GM19099 (cell line): Measurements from ENCODE around the gene RPS21.

Experiments
- POLR2A ChIP-seq: IDR thresholded peaks from 3 replicates; pipeline ENCODE4 v1.6.1; 2011; ENCODE audit warnings: low read depth; ENCODE audit not compliant: insufficient read length; ENCODE audit errors: extremely low read depth

RPS21 gene

DNA sequence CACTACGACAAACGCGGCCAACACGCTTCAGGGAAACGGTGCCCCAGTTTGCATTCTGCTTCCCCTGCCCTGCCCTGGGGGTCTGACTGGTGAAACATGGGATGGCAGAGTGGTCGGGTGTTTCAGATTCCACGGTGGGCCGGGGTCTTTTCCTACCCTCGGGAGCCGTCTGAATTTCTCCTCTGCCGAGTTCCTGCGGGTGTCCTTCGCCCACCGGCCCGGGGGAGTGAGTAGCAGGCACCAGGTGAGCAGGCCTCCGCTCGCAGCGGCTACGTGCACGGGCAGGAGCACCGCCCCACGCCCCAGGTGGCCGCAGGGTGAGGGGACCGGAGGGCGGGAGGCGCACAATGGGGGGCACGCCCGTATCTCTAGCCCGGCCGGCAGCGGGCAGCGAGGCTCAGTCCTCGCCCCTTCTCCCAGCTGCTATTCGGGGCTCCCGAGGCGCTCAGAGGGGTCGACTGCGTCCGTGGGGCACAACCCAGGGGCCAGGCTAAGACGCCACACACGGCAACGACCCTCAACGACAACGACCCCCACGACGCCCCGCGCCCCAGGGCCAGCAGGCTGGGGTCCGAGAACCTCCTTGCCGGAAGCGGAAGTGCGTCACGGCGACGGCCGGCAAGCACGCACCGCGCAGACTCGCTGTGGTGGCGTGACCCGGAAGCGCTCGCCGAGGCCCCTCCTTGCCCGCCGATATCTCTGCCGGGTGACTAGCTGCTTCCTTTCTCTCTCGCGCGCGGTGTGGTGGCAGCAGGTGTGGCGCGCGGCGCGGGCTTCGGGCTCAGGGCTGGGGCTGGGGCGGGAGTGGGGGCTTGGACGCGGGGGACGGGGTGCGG, at the start of gene RPS21:
Gene RPS21 (plus strand): TSS at position 721 of the 836 bp plus-strand sequence. CDS start 236 bp downstream, outside the sequence.
- peak; percentile 95 for TF ChIP-seq POLR2A

DNA sequence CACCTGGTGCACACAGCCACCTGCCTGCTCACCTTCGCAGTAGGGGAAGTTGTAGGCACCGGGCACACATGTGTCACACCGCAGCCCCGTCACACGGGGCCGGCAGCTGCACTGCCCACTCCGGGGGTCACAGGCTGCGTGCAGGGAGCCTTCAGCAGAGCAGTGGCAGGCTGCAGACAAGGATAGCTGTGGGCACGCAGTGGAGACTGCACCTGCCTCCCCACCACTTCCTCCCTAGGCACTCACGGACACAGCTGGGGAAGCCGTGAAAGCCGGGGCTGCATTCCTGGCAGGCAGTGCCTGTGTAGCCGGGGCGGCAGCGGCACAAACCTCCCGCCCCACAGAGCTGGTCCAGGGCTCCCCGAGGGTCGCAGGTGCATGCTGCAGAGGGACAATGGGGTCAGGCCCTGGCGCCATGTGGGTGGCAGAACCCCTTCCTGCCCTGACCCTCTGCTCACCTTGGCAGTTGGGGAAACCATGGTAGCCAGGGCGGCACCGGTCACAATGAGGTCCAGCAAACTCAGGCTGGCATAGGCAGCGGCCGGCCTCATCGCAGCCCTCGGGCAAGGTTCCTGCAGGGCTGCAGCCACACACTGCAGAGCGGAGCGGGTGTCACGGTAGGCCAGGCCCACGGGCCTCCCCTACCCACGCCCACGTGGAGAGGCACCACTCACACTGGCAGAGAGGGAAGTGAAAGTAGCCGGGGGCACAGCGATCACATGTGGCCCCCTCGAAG, 49.2 kb upstream of the RPS21 start:
- peak; percentile 37 for TF ChIP-seq POLR2A

GRCh38 chr20:62338294-62338620, 48.6 kb upstream of the RPS21 start:
- TF ChIP-seq POLR2A = no peak

DNA sequence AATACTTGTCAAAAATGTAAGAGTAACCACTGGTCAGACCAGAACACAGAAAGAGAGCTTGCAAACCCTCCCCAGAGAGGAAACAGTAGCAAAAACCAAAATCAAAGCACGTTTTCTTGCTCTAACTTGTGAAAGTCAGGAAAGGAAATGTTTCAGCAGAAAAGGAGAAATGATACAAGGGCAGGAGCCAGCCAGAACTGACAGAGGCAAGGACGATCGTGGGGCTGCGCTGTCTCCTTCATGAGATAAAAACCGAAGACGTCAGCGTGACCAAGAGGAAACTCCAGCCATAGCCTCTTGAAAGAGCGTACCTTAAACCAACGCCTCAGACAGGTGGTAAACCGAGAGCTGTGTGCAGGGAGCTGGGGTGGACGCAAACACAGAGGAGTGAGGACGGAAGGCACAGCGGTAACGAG, 47.2 kb upstream of the RPS21 start:
- no peak for TF ChIP-seq POLR2A

GRCh38 chr20:62342910-62343309, 44.0 kb upstream of the RPS21 start:
- TF ChIP-seq POLR2A = no peak

- no peak for TF ChIP-seq POLR2A
Measured at GRCh38 chr20:62344092-62344491, 42.8 kb upstream of the RPS21 start.

DNA sequence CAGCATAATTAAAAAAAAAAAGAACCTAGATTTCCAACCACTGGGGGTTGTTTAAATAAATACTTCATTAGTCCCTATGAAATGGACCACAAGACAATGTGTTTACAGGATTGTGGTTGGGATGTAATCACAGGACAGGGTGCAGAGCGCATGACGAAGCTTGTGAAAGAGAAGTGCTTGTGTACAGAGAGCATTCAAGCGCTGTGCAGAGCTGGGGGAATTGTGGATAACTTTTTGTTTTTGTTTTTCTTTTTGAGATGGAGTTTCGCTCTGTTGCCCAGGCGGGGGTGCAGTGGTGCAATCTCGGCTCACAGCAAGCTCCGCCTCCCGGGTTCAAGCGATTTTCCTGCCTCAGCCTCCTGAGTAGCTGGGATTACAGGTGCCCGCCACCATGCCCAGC, 42.1 kb upstream of the RPS21 start:
- no peak for TF ChIP-seq POLR2A

DNA sequence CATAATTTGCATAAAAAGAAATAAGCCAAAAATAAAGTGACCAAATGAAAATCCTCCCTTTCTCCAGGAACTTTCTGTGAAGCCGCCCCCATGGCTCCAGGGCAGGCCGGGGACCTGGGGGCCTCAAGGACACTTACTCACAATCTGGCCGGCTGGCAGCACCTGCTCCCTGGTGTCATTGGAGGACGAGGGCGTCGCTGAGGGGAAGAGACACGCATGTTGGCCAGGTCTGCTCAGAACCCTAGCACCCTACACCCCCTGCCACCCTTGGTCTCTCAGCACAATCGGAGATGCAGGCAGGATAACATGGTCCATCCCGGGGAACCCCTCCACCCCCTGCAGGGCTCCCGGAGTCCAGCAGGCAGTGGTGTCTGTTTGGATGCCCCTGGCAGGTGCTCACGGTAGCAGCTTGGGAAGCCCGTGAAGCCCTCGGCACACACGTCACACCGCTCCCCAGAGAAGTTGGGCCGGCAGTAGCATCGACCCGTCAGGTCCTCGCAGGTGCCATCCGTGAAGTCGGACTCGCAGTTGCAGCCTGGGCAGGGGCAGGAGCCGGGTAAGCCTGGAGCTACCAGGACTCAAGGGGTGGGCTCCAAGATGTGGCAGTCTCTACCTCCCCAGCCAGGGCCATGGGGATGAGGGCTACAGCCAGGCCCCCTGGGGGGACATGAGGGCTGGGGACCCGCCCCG, 41.1 kb upstream of the RPS21 start:
- no peak for TF ChIP-seq POLR2A

- TF ChIP-seq POLR2A = no peak
Measured at GRCh38 chr20:62346398-62347150, 40.3 kb upstream of the RPS21 start.

DNA sequence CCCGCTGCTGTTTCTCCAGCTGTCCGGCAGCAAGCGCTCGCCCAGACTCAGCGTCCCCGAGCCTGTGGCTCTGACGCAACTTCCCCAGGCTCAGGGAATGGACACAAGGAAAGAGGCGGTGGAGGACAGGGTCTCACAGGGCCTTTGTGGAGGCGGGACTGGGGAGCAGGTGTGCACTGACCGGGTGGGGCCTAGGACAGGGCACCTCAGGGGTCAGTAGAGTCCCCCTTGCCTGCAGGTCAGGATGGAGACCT, 39.8 kb upstream of the RPS21 start:
- TF ChIP-seq POLR2A = no peak

DNA sequence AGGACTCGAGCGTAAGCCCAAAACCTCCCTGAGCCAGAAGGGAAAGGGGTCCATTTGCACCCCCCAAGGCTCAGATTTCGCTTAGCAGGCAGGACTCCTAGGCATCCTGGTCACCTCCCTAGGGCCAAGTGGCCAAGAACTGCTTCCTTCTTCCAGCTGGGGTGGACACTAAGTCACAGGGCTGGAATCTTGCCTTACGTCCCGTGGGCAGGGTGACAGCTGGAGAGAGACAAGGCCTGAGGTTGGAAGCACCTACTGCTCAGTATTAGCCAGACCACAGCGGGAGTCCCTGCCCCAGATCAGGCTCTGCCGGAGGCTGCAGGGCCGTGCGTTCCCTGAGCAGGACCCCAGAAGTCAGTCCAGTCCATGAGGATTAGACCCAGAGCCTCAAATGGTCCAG, 39.5 kb upstream of the RPS21 start:
- no peak for TF ChIP-seq POLR2A

DNA sequence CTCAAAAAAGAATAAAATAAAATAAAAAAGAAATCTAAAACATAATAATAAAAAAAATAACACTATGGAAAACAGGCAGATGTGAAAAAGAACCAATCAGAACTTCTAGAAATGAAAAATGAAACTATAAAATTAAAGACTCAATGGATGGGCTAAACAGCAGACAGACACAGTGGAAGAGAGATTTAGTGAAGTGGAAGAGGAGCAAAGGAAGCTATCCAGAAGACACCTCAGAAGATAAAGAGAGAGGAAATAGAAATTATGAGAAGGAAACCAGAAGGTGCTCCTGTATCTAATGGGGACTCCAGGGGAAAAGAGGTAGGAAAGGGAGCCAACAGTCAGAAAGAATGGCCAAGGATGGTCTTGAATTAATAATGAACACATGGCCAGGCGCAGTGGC, 38.3 kb upstream of the RPS21 start:
- no peak for TF ChIP-seq POLR2A

GRCh38 chr20:62349556-62350097, 37.3 kb upstream of the RPS21 start:
- no peak for TF ChIP-seq POLR2A

GRCh38 chr20:62350098-62350628, 36.7 kb upstream of the RPS21 start:
- TF ChIP-seq POLR2A = no peak
